Measurements from ENCODE around the gene TBXAS1. TPM values are rescaled to one million over a fixed set of nuclear protein-coding genes. Genes with fewer than 3 reads are reported as not detected.

The TBXAS1 gene
- total and polyA plus RNA-seq, 2 donors (not counting 3 experiments of a cell fraction or from before 2014, with no cell fraction given) = 2.1 to 4.3 TPM

GRCh38 chr7:139876622-139877283 lies 47.7 kb downstream of the TBXAS1 start:
- H3K27me3 ChIP-seq (ENCODE audit: control insufficient read depth in 2 of 2, insufficient read depth in 2 of 2, low read length in 2 of 2) = no peaks in the 10 kb centered on the region
- H2AFZ ChIP-seq (ENCODE audit: low read depth, low read length) = no peak overlapping the region
- no peak overlapping the region for H3K27ac ChIP-seq (ENCODE audit: insufficient read depth, low read depth, low read length)
- no peak overlapping the region for H3K9ac ChIP-seq (replicated peaks; ENCODE audit: extremely low read depth, insufficient read depth, low read length)
- H3K4me2 ChIP-seq (ENCODE audit: insufficient read depth, low read length) = no peak overlapping the region
- POLR2A ChIA-PET = no interaction called here
- H3K4me3 ChIP-seq (replicated peaks in 1 of 3; ENCODE audit: insufficient read depth in 1 of 3, low read depth in 1 of 3, low read length in 3 of 3) = no peak overlapping the region
- peaks cover 6% of the 10 kb centered on the region for H3K4me1 ChIP-seq (ENCODE audit: control insufficient read depth, extremely low read depth, insufficient read depth, low read length)
- no peak for FAIRE-seq
- H3K9me3 ChIP-seq (replicated peaks; ENCODE audit: control insufficient read depth, insufficient read depth, low read length) = no peaks in the 10 kb centered on the region
- H3K9me1 ChIP-seq (replicated peaks; ENCODE audit: control insufficient read depth, extremely low read depth, insufficient read depth, low read length) = no peaks in the 10 kb centered on the region
- H3K36me3 ChIP-seq (ENCODE audit: control insufficient read depth in 2 of 2, extremely low read depth in 1 of 2, insufficient read depth in 2 of 2, low read length in 2 of 2) = no peaks in the 10 kb centered on the region
- TF ChIP-seq POLR2AphosphoS5 (IDR thresholded peaks at IDR 0.05; ENCODE audit: insufficient read depth, low read depth, low read length) (no peak), GATA2 (IDR thresholded peaks at IDR 0.05; ENCODE audit: insufficient read depth, insufficient read length, low read depth, low read length) (no peak), FOS (IDR thresholded peaks at IDR 0.05; ENCODE audit: borderline replicate concordance, insufficient read depth, low read length) (no peak), POLR2A (IDR thresholded peaks at IDR 0.05; ENCODE audit: low read depth, low read length) (no peak), EZH2 (IDR thresholded peaks at IDR 0.05; ENCODE audit: borderline replicate concordance, low read depth, low read length, severe bottlenecking) (no peak), MAX (IDR thresholded peaks at IDR 0.05; ENCODE audit: insufficient read depth, insufficient read length) (no peak), MYC (IDR thresholded peaks at IDR 0.05; ENCODE audit: low read depth, low read length) (no peak), CTCF (IDR thresholded peaks at IDR 0.05; ENCODE audit: extremely low read depth in 1 of 2, insufficient read depth in 1 of 2, low read depth in 1 of 2, low read length in 2 of 2) (no peak), JUN (IDR thresholded peaks at IDR 0.05; ENCODE audit: borderline replicate concordance, insufficient read depth, insufficient read length, low read depth) (no peak)
- H4K20me1 ChIP-seq (replicated peaks; ENCODE audit: control insufficient read depth, extremely low read depth, insufficient read depth, low read length) = no peaks in the 10 kb centered on the region
- BruUV-seq (replicated peaks) = no TSS peak
- intact Hi-C loops (cut with micrococcal nuclease) = no loop called here
- no peaks in the 10 kb centered on the region for H3K79me2 ChIP-seq (ENCODE audit: control insufficient read depth, insufficient read depth, low read length)
- dilution Hi-C loops (cut with MboI; ENCODE audit: extremely low pct_ligation_motif_present, low sequenced_read_pairs) = no loop called here
- CTCF ChIA-PET = no interaction called here
- no peak for DNase-seq (ENCODE audit: low read depth, low spot score)
